Sigmoid colon (tissue), 4 donors: ENCODE data around the gene SIK2.

ENCODE experiments used
- POLR2A ChIP-seq, 2 donors: fragments of 450-650 bp; IDR thresholded peaks; one replicate each; pipeline ENCODE4 v1.6.1; 2016; ENCODE audit warnings: antibody characterized with exemption in 2 of 2, mild to moderate bottlenecking in 2 of 2, moderate library complexity in 2 of 2
- POLR2AphosphoS5 ChIP-seq, 4 donors: sonication (generic); formaldehyde crosslinking; IDR thresholded peaks; one replicate each; pipeline ENCODE4 v1.6.1; 2017; ENCODE audit warnings: antibody characterized with exemption in 4 of 4
- TF ChIP-seq, protein P1 (sequence below), 4 experiments: fragments of 450-650 bp in 3 of 4; fragments of 200-600 bp in 1 of 4; IDR thresholded peaks; one replicate each; pipeline ENCODE4 v1.5.1; 2016 to 2019; ENCODE audit warnings: antibody characterized with exemption in 4 of 4, mild to moderate bottlenecking in 3 of 4, moderate library complexity in 2 of 4

DNA sequence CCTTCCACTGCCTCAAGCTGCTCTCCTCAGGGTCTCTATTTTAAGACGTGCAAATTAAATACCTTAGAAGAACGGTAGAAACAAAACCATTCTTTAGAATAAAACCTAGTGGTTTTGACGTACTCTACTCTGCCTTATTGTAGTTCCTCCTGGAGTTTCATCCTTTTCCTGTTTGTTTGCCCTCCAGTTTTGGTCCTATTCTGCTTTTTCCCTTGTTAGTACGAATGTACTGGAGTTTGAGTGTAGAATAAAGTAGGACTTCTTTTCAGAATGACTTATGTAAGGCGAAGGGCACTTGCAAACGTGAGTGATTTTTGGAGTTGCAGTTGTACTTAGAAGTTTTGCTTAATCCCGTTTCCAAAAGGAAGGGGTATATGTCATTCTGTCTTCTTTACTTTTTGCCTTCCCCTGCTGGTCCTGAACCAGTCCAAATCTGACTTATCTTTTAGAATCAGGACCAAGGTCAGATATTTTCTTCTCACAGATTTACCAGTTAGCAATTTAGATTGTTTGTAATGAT, 1.4 kb downstream of the SIK2 start:
- TF ChIP-seq, protein P1, sequence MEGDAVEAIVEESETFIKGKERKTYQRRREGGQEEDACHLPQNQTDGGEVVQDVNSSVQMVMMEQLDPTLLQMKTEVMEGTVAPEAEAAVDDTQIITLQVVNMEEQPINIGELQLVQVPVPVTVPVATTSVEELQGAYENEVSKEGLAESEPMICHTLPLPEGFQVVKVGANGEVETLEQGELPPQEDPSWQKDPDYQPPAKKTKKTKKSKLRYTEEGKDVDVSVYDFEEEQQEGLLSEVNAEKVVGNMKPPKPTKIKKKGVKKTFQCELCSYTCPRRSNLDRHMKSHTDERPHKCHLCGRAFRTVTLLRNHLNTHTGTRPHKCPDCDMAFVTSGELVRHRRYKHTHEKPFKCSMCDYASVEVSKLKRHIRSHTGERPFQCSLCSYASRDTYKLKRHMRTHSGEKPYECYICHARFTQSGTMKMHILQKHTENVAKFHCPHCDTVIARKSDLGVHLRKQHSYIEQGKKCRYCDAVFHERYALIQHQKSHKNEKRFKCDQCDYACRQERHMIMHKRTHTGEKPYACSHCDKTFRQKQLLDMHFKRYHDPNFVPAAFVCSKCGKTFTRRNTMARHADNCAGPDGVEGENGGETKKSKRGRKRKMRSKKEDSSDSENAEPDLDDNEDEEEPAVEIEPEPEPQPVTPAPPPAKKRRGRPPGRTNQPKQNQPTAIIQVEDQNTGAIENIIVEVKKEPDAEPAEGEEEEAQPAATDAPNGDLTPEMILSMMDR (IDR thresholded peaks at IDR 0.05): no peak
- no peak for TF ChIP-seq POLR2A (IDR thresholded peaks at IDR 0.05)
- no peak for TF ChIP-seq POLR2AphosphoS5 (IDR thresholded peaks at IDR 0.05)
